ENCODE data around the gene RFNG. TPM values are rescaled to one million over a fixed set of nuclear protein-coding genes. Genes with fewer than 3 reads are reported as not detected.

The RFNG gene
- total and polyA plus RNA-seq, 2 of the 13 experiments (the other 11 are each of a cell fraction or from before 2014, with no cell fraction given) = 61.4 to 64.0 TPM

GRCh38 chr17:82003411-82004381, 47.9 kb downstream of the RFNG start (continued):
- TF ChIP-seq ZNF142 (CRISPR knock-in tag; IDR thresholded peaks at IDR 0.05) (peak; percentile 57; the same call in 1 of the 2 replicates), SIX4 (CRISPR knock-in tag; IDR thresholded peaks at IDR 0.05) (no peak), ZFP62 (CRISPR knock-in tag; IDR thresholded peaks at IDR 0.05) (no peak), ZNF598 (CRISPR knock-in tag; IDR thresholded peaks at IDR 0.05; ENCODE audit: borderline replicate concordance) (peak; percentile 81; the same call in 1 of the 2 replicates), PRDM15 (CRISPR knock-in tag; IDR thresholded peaks at IDR 0.05) (peak; percentile 32; the same call in 1 of the 2 replicates), ISX (CRISPR knock-in tag; conservative IDR thresholded peaks at IDR 0.05) (no peak), KDM2A (CRISPR knock-in tag; IDR thresholded peaks at IDR 0.05; ENCODE audit: borderline replicate concordance, low read depth) (peak; percentile 92), CREB3 (CRISPR knock-in tag; IDR thresholded peaks at IDR 0.05) (no peak), SMARCC2 (IDR thresholded peaks at IDR 0.05) (no peak), EZH2 (conservative IDR thresholded peaks at IDR 0.05; ENCODE audit: low read depth, low read length) (no peak), CBX2 (IDR thresholded peaks at IDR 0.05; ENCODE audit: low read depth, low read length) (no peak), CBX2 (CRISPR knock-in tag; IDR thresholded peaks at IDR 0.05; ENCODE audit: low read depth) (0 out of 2 replicates have a peak, but pooled peaks have one; percentile 42), AHR (CRISPR knock-in tag; IDR thresholded peaks at IDR 0.05) (0 out of 2 replicates have a peak, but pooled peaks have one; percentile 93)
- TF ChIP-seq, protein P1, sequence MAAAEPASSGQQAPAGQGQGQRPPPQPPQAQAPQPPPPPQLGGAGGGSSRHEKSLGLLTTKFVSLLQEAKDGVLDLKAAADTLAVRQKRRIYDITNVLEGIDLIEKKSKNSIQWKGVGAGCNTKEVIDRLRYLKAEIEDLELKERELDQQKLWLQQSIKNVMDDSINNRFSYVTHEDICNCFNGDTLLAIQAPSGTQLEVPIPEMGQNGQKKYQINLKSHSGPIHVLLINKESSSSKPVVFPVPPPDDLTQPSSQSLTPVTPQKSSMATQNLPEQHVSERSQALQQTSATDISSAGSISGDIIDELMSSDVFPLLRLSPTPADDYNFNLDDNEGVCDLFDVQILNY (CRISPR knock-in tag; conservative IDR thresholded peaks at IDR 0.05) = no peak
- TF ChIP-seq, protein P2, sequence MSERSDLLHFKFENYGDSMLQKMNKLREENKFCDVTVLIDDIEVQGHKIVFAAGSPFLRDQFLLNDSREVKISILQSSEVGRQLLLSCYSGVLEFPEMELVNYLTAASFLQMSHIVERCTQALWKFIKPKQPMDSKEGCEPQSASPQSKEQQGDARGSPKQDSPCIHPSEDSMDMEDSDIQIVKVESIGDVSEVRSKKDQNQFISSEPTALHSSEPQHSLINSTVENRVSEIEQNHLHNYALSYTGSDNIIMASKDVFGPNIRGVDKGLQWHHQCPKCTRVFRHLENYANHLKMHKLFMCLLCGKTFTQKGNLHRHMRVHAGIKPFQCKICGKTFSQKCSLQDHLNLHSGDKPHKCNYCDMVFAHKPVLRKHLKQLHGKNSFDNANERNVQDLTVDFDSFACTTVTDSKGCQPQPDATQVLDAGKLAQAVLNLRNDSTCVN (CRISPR knock-in tag; IDR thresholded peaks at IDR 0.05; ENCODE audit: borderline replicate concordance) = peak; percentile 87; the same call in 1 of the 2 replicates
